IMR-90 (cell line): Measurements from ENCODE around the gene AFDN.

Experiments used
- CHD1 ChIP-seq: IDR thresholded peaks from 2 replicates; pipeline ENCODE4 v1.6.1; 2012; ENCODE audit warnings: low read depth, low read length, improper control_type of control experiment
- CTCF ChIP-seq: conservative IDR thresholded peaks from 2 replicates; pipeline ENCODE4 v1.5.1; 2012; ENCODE audit warnings: mild to moderate bottlenecking, low read depth, low read length, improper control_type of control experiment
- FOS ChIP-seq: fragments of 150-350 bp; IDR thresholded peaks from 2 replicates; pipeline ENCODE4 v1.6.1; 2016; ENCODE audit warnings: low read depth, low read length
- MAFK ChIP-seq: IDR thresholded peaks from 2 replicates; pipeline ENCODE4 v1.6.1; 2012; ENCODE audit warnings: low read depth, low read length, improper control_type of control experiment
- MXI1 ChIP-seq: IDR thresholded peaks from 2 replicates; pipeline ENCODE4 v1.6.1; 2012; ENCODE audit warnings: low read depth, mild to moderate bottlenecking, low read length, moderate library complexity, borderline replicate concordance
- POLR2A ChIP-seq: IDR thresholded peaks from 2 replicates; pipeline ENCODE4 v1.6.1; 2012; ENCODE audit warnings: mild to moderate bottlenecking, low read depth, low read length
- RAD21 ChIP-seq: IDR thresholded peaks from 2 replicates; pipeline ENCODE4 v1.6.1; 2012; ENCODE audit warnings: low read length, improper control_type of control experiment
- RCOR1 ChIP-seq: IDR thresholded peaks from 2 replicates; pipeline ENCODE4 v1.6.1; 2012; ENCODE audit warnings: mild to moderate bottlenecking, low read length, improper control_type of control experiment; ENCODE audit not compliant: insufficient replicate concordance
- USF2 ChIP-seq: fragments of 150-350 bp; IDR thresholded peaks from 2 replicates; pipeline ENCODE4 v1.6.1; 2017; ENCODE audit warnings: mild to moderate bottlenecking, antibody characterized with exemption, low read length, low read depth

GRCh38 chr6:167797011-167797471 lies 29.7 kb upstream of the AFDN start:
- no peak for TF ChIP-seq POLR2A
- no peak for TF ChIP-seq CTCF
- TF ChIP-seq MAFK = no peak
- no peak for TF ChIP-seq CHD1
- TF ChIP-seq RCOR1 = no peak
- TF ChIP-seq MXI1 = no peak
- TF ChIP-seq RAD21 = no peak
- no peak for TF ChIP-seq USF2
- no peak for TF ChIP-seq FOS
